NT2/D1 (cell line): Measurements from ENCODE around the gene PRXL2B.

Experiments used
- DNase-seq: peaks from one replicate; pipeline ENCODE4 v3.0.0-alpha.2; 2011; ENCODE audit warnings: low read depth, low spot score
- H3K27me3 ChIP-seq: 2 replicates; pipeline ENCODE4 v1.6.0; 2011; ENCODE audit warnings: mild to moderate bottlenecking; ENCODE audit not compliant: insufficient read length, insufficient read depth
- H3K36me3 ChIP-seq: 2 replicates; pipeline ENCODE4 v1.6.1; 2011; ENCODE audit warnings: mild to moderate bottlenecking, low read length, mixed read lengths; ENCODE audit not compliant: insufficient read depth, insufficient read length
- H3K4me1 ChIP-seq: 2 replicates; pipeline ENCODE4 v1.5.1; 2011; ENCODE audit not compliant: insufficient read depth, insufficient read length
- H3K4me3 ChIP-seq: 2 replicates; pipeline ENCODE4 v1.5.1; 2011; ENCODE audit warnings: low read depth; ENCODE audit not compliant: insufficient read length
- H3K9ac ChIP-seq: 2 replicates; pipeline ENCODE4 v1.6.0; 2011; ENCODE audit warnings: low read depth; ENCODE audit not compliant: insufficient read length
- H3K9me3 ChIP-seq: 2 replicates; pipeline ENCODE4 v1.5.1; 2011; ENCODE audit warnings: mild to moderate bottlenecking, low read length; ENCODE audit not compliant: insufficient read depth
- SUZ12 ChIP-seq: IDR thresholded peaks from 2 replicates; pipeline ENCODE4 v1.6.1; 2011; ENCODE audit not compliant: insufficient read length, insufficient read depth; ENCODE audit errors: extremely low read depth
- YY1 ChIP-seq: IDR thresholded peaks from 2 replicates; pipeline ENCODE4 v1.6.1; 2011; ENCODE audit not compliant: insufficient read length, insufficient read depth
- ZNF274 ChIP-seq: IDR thresholded peaks from 2 replicates; pipeline ENCODE4 v1.6.1; 2011; ENCODE audit warnings: mild to moderate bottlenecking, low read depth, low read length

The PRXL2B gene

GRCh38 chr1:2542246-2542915, 44.2 kb upstream of the PRXL2B start:
- H3K27me3 ChIP-seq = peaks cover 52% of the 10 kb centered on the region
- H3K36me3 ChIP-seq = no peaks in the 10 kb centered on the region
- H3K4me1 ChIP-seq = peaks cover 20% of the 10 kb centered on the region
- peak overlapping the region; percentile 21 for H3K9ac ChIP-seq
- H3K9me3 ChIP-seq = no peaks in the 10 kb centered on the region
- TF ChIP-seq SUZ12 = no peak
- no peak for TF ChIP-seq YY1
- no peak for TF ChIP-seq ZNF274
- H3K4me3 ChIP-seq = no peak overlapping the region
- no peak for DNase-seq

GRCh38 chr1:2543543-2544092, 43.0 kb upstream of the PRXL2B start:
- no peak for TF ChIP-seq YY1
- no peak for TF ChIP-seq SUZ12
- no peak for TF ChIP-seq ZNF274
- no peaks in the 10 kb centered on the region for H3K36me3 ChIP-seq
- peaks cover 20% of the 10 kb centered on the region for H3K4me1 ChIP-seq
- H3K4me3 ChIP-seq = no peak overlapping the region
- H3K9ac ChIP-seq = peak overlapping the region; percentile 26
- H3K9me3 ChIP-seq = no peaks in the 10 kb centered on the region
- no peak for DNase-seq
- peaks cover 40% of the 10 kb centered on the region for H3K27me3 ChIP-seq

- peak overlapping the region; percentile 26 for H3K9ac ChIP-seq
- H3K27me3 ChIP-seq = peaks cover 37% of the 10 kb centered on the region
- TF ChIP-seq ZNF274 (no peak), YY1 (no peak), SUZ12 (no peak)
- H3K9me3 ChIP-seq = no peaks in the 10 kb centered on the region
- no peak for DNase-seq
- peaks cover 21% of the 10 kb centered on the region for H3K4me1 ChIP-seq
- H3K36me3 ChIP-seq = no peaks in the 10 kb centered on the region
- no peak overlapping the region for H3K4me3 ChIP-seq
Measured at GRCh38 chr1:2544093-2544874, 42.3 kb upstream of the PRXL2B start.

- DNase-seq = no peak
- Histone ChIP-seq H3K4me1 (peaks cover 21% of the 10 kb centered on the region), H3K36me3 (no peaks in the 10 kb centered on the region), H3K27me3 (peaks cover 30% of the 10 kb centered on the region), H3K4me3 (no peak overlapping the region), H3K9me3 (no peaks in the 10 kb centered on the region), H3K9ac (peak overlapping the region; percentile 50)
- no peak for TF ChIP-seq YY1
- TF ChIP-seq ZNF274 = no peak
- TF ChIP-seq SUZ12 = no peak
Measured at GRCh38 chr1:2544875-2545640, 41.5 kb upstream of the PRXL2B start.

GRCh38 chr1:2545754-2546514, 40.6 kb upstream of the PRXL2B start:
- Histone ChIP-seq H3K4me1 (peaks cover 21% of the 10 kb centered on the region), H3K4me3 (peak overlapping the region; percentile 61), H3K27me3 (peaks cover 25% of the 10 kb centered on the region), H3K9me3 (no peaks in the 10 kb centered on the region), H3K9ac (peak overlapping the region; percentile 85), H3K36me3 (no peaks in the 10 kb centered on the region)
- peak; percentile 79 for DNase-seq
- no peak for TF ChIP-seq ZNF274
- no peak for TF ChIP-seq SUZ12
- no peak for TF ChIP-seq YY1

GRCh38 chr1:2546515-2547209, 39.9 kb upstream of the PRXL2B start:
- no peaks in the 10 kb centered on the region for H3K36me3 ChIP-seq
- no peak for TF ChIP-seq YY1
- no peak for TF ChIP-seq SUZ12
- TF ChIP-seq ZNF274 = no peak
- no peak for DNase-seq
- H3K4me1 ChIP-seq = peaks cover 19% of the 10 kb centered on the region
- peaks cover 18% of the 10 kb centered on the region for H3K27me3 ChIP-seq
- no peaks in the 10 kb centered on the region for H3K9me3 ChIP-seq
- H3K4me3 ChIP-seq = peak overlapping the region; percentile 61
- peak overlapping the region; percentile 85 for H3K9ac ChIP-seq
